ENCODE measurements around the gene KCNMB1.

GRCh38 chr5:170431571-170431970, 42.4 kb upstream of the KCNMB1 start:
- TF ChIP-seq CTCF (IDR thresholded peaks at IDR 0.05) (no peak), EZH2 (IDR thresholded peaks at IDR 0.05) (no peak), EZH2phosphoT487 (IDR thresholded peaks at IDR 0.05) (no peak)

Measured in neural progenitor cell (in vitro differentiated cells).